Transverse colon (tissue), 4 donors: ENCODE measurements around the gene PDE4DIP.
"Not testable (repeated sequence)": the region's sequence is repeated elsewhere in the genome, so short reads cannot be mapped to it uniquely, and the experiment has no call there.

Source experiments
- EP300 ChIP-seq: sonication (generic); formaldehyde crosslinking; IDR thresholded peaks from one replicate; pipeline ENCODE4 v1.6.1; 2017; ENCODE audit warnings: antibody characterized with exemption, low read depth
- POLR2A ChIP-seq: fragments of 450-650 bp; IDR thresholded peaks from one replicate; pipeline ENCODE4 v1.6.1; 2016; ENCODE audit warnings: antibody characterized with exemption, mild to moderate bottlenecking, moderate library complexity
- POLR2AphosphoS5 ChIP-seq, 3 donors: sonication (generic); formaldehyde crosslinking; IDR thresholded peaks; one replicate each; pipeline ENCODE4 v1.6.1; 2016; ENCODE audit warnings: antibody characterized with exemption in 3 of 3
- TF ChIP-seq, protein P1 (sequence below), 5 experiments: fragments of 200-600 bp in 3 of 5; fragments of 450-650 bp in 2 of 5; sonication (generic) in 3 of 5; IDR thresholded peaks; 1 replicate in 2 of 5; 2 replicates in 3 of 5; pipeline ENCODE4 v1.5.1; 2016 to 2017; ENCODE audit warnings: antibody characterized with exemption in 5 of 5, inconsistent platforms in 3 of 5, mild to moderate bottlenecking in 2 of 5, moderate library complexity in 1 of 5

DNA sequence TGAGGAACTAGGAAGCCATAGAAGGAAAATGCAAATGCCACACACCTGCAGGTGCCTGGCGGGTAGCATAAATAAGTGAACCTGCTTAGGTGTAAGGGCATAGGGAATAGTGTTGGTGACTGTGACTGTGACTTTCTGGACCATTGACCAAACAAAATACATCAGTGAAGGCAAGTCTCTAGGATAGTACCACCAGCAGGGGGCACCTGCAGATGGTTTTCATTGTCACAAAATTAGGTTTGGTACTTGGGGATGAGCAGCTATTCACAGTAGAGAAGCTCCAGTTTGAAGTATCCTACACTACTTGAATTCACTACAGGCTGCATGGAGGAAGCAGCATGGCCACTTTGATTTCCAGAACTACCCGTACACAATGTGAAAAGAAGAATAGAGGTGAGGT is 19.2 kb upstream of the PDE4DIP start:
- TF ChIP-seq, protein P1, sequence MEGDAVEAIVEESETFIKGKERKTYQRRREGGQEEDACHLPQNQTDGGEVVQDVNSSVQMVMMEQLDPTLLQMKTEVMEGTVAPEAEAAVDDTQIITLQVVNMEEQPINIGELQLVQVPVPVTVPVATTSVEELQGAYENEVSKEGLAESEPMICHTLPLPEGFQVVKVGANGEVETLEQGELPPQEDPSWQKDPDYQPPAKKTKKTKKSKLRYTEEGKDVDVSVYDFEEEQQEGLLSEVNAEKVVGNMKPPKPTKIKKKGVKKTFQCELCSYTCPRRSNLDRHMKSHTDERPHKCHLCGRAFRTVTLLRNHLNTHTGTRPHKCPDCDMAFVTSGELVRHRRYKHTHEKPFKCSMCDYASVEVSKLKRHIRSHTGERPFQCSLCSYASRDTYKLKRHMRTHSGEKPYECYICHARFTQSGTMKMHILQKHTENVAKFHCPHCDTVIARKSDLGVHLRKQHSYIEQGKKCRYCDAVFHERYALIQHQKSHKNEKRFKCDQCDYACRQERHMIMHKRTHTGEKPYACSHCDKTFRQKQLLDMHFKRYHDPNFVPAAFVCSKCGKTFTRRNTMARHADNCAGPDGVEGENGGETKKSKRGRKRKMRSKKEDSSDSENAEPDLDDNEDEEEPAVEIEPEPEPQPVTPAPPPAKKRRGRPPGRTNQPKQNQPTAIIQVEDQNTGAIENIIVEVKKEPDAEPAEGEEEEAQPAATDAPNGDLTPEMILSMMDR (IDR thresholded peaks at IDR 0.05), result not testable (repeated sequence)
- not testable (repeated sequence) for TF ChIP-seq EP300; POLR2AphosphoS5 (IDR thresholded peaks at IDR 0.05); POLR2A
